OCI-LY3 (cell line): ENCODE measurements around the gene CAPN15.

Experiments used
- H2AFZ ChIP-seq: fragments of 200-600, 300-600 bp; shearing (Covaris generic); 2 replicates; pipeline ENCODE4 v1.6.0; 2014; ENCODE audit warnings: antibody characterized with exemption, low read depth, low read length
- H3K27ac ChIP-seq: fragments of 200-600, 300-600 bp; sonication (generic); 2 replicates; pipeline ENCODE4 v1.5.1; 2014; ENCODE audit warnings: mild to moderate bottlenecking, low read length, moderate library complexity, mixed read lengths
- H3K27me3 ChIP-seq: fragments of 200-600, 300-600 bp; sonication (generic); 2 replicates; pipeline ENCODE4 v1.6.1; 2014; ENCODE audit warnings: low read depth, low read length, mixed read lengths
- H3K36me3 ChIP-seq: fragments of 200-600, 300-600 bp; sonication (generic); replicated peaks from 2 replicates; pipeline ENCODE3; 2014; ENCODE audit warnings: low read depth, low read length, mixed read lengths
- H3K4me1 ChIP-seq: fragments of 300-600, 200-600 bp; sonication (generic); 2 replicates; pipeline ENCODE4 v1.6.1; 2014; ENCODE audit warnings: low read length, mixed read lengths
- H3K4me2 ChIP-seq: fragments of 200-600, 300-600 bp; sonication (generic); 2 replicates; pipeline ENCODE4 v1.6.1; 2014; ENCODE audit warnings: low read length, mixed read lengths
- H3K4me3 ChIP-seq: fragments of 300-600, 200-600 bp; sonication (generic); 2 replicates; pipeline ENCODE4 v1.5.1; 2014; ENCODE audit warnings: antibody characterized with exemption, mild to moderate bottlenecking, low read length, moderate library complexity
- H3K79me2 ChIP-seq: fragments of 300-600, 200-600 bp; shearing (Covaris generic); 2 replicates; pipeline ENCODE4 v1.6.1; 2014; ENCODE audit warnings: mild to moderate bottlenecking, low read length, mixed read lengths
- H3K9ac ChIP-seq: fragments of 300-600, 200-600 bp; shearing (Covaris generic); 2 replicates; pipeline ENCODE4 v1.6.0; 2014; ENCODE audit warnings: mild to moderate bottlenecking, low read length, moderate library complexity
- H3K9me3 ChIP-seq: fragments of 200-600, 300-600 bp; shearing (Covaris generic); 2 replicates; pipeline ENCODE4 v1.6.1; 2014; ENCODE audit warnings: low read length, mixed read lengths; ENCODE audit not compliant: insufficient read depth
- H4K20me1 ChIP-seq: fragments of 200-600, 300-600 bp; sonication (generic); 2 replicates; pipeline ENCODE4 v1.6.1; 2016; ENCODE audit warnings: low read length, mixed read lengths; ENCODE audit not compliant: insufficient read depth
- CTCF ChIP-seq: fragments of 200-600, 300-600 bp; sonication (generic); IDR thresholded peaks from 2 replicates; pipeline ENCODE4 v1.5.1; 2014; ENCODE audit warnings: antibody characterized with exemption, low read length, low read depth
- EZH2phosphoT487 ChIP-seq: fragments of 200-600 bp; shearing (Covaris generic); IDR thresholded peaks from 2 replicates; pipeline ENCODE4 v1.6.1; 2018; ENCODE audit warnings: antibody characterized with exemption, mixed run types, low read depth

CAPN15 gene

GRCh38 chr16:566475-567372 lies 39.2 kb downstream of the CAPN15 start, which contains the start of gene NHLRC4:
TSS of gene NHLRC4 (plus strand) at chr16:567005. CDS start at chr16:568048, 1,043 bp downstream.
- no peaks in the 10 kb centered on the region for H3K27me3 ChIP-seq
- H4K20me1 ChIP-seq = no peaks in the 10 kb centered on the region
- peak within 1 kb of the TSS; percentile 96 for H3K4me2 ChIP-seq
- H3K4me3 ChIP-seq = peak within 1 kb of the TSS; percentile 75
- peak within 1 kb of the TSS; percentile 48; the same call in 1 of the 2 replicates for H2AFZ ChIP-seq
- no peaks in the 10 kb centered on the region for H3K36me3 ChIP-seq
- H3K27ac ChIP-seq = peak within 1 kb of the TSS; percentile 77
- TF ChIP-seq CTCF = no peak
- no peak for TF ChIP-seq EZH2phosphoT487
- no peaks in the 10 kb centered on the region for H3K9me3 ChIP-seq
- H3K9ac ChIP-seq = peak within 1 kb of the TSS; percentile 77
- H3K4me1 ChIP-seq = peaks cover 32% of the 10 kb centered on the region
- peaks cover 14% of the 10 kb centered on the region for H3K79me2 ChIP-seq

DNA sequence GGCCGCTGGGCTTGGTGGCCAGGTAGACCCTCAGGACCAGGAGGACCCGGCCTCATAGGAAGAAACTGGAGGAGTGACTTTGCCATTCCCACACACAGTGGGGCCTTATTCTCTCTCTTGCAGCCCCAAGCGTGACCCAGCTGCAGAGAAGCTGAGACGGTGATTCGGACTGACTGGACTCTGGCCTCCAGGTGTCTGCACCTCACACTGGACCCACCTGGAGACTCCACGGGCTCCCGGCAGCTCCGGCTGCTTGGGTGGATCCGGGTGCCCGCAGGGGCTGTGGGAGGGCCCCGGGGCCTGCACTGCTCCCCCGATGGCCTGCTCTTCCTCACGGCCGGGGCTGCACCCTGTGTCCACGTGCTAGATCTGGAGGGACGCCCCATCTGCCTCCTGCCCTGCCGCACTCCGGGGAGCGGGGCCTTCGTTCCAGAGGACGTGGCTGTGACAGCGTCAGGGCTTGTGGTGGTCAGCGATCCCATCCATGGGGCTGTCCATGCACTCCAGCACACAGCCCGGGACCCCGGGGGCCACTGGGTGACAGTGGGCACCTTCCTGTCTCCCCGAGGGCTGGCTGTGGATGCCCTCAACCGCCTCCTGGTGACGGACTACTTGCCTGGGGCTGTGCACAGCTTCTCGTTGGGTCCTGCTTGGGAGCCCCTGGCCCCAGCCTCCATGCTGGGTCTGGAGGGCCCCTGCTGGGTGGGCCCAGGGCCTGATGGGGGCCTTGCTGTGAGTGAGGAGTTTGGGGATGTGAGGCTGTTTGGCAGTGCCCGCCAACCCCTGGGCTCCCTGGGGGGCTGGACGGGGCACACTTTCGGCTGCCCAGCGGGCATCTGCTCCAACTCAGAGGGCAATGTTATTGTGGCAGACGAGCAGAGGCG lies 40.1 kb downstream of the CAPN15 start:
- Histone ChIP-seq H3K4me3 (peak overlapping the region; percentile 75), H3K4me1 (peaks cover 32% of the 10 kb centered on the region), H2AFZ (no peak overlapping the region), H4K20me1 (no peaks in the 10 kb centered on the region), H3K9me3 (no peaks in the 10 kb centered on the region), H3K36me3 (no peaks in the 10 kb centered on the region), H3K9ac (peak overlapping the region; percentile 77), H3K4me2 (peak overlapping the region; percentile 96), H3K27ac (peak overlapping the region; percentile 77), H3K79me2 (peaks cover 14% of the 10 kb centered on the region), H3K27me3 (no peaks in the 10 kb centered on the region)
- TF ChIP-seq EZH2phosphoT487 (no peak), CTCF (no peak)

- Histone ChIP-seq H3K9ac (peak overlapping the region; percentile 85), H3K4me1 (peaks cover 32% of the 10 kb centered on the region), H3K4me2 (peak overlapping the region; percentile 83), H3K27ac (peak overlapping the region; percentile 77), H3K79me2 (peaks cover 14% of the 10 kb centered on the region), H2AFZ (no peak overlapping the region), H3K4me3 (peak overlapping the region; percentile 93), H3K27me3 (no peaks in the 10 kb centered on the region), H4K20me1 (no peaks in the 10 kb centered on the region), H3K9me3 (no peaks in the 10 kb centered on the region), H3K36me3 (no peaks in the 10 kb centered on the region)
- TF ChIP-seq EZH2phosphoT487 = no peak
Measured at GRCh38 chr16:568401-569258, 41.1 kb downstream of the CAPN15 start.
